Measurements from ENCODE around the gene CLPX.
"Not testable (repeated sequence)": the region's sequence is repeated elsewhere in the genome, so short reads cannot be mapped to it uniquely, and the experiment has no call there.

The CLPX gene

GRCh38 chr15:65100442-65100841 lies 84.7 kb downstream of the CLPX start:
- DNase-seq: no peak

- DNase-seq: not testable (repeated sequence)
These were observed 85.3 kb downstream of the CLPX start for GRCh38 chr15:65099801-65100200.

GRCh38 chr15:65099336-65099735 lies 85.8 kb downstream of the CLPX start:
- DNase-seq: no peak
